Osteocyte (in vitro differentiated cells): ENCODE data around the gene N4BP3. TPM values are rescaled to one million over a fixed set of nuclear protein-coding genes. Genes with fewer than 3 reads are reported as not detected.

ENCODE experiments used
- DNase-seq: peaks from one replicate; pipeline ENCODE4 v3.0.0; 2021; ENCODE audit warnings: mixed read lengths; ENCODE audit not compliant: unreplicated experiment; ENCODE audit errors: extremely low spot score
- H3K27ac Mint-ChIP-seq: one replicate; pipeline ENCODE4 v1.8.0; 2021; ENCODE audit warnings: mild to moderate bottlenecking, mixed read lengths; ENCODE audit not compliant: unreplicated experiment
- H3K27me3 Mint-ChIP-seq: one replicate; pipeline ENCODE4 v1.8.0; 2021; ENCODE audit warnings: mixed read lengths; ENCODE audit not compliant: unreplicated experiment
- H3K36me3 Mint-ChIP-seq: one replicate; pipeline ENCODE4 v1.8.0; 2021; ENCODE audit warnings: mixed read lengths; ENCODE audit not compliant: unreplicated experiment
- H3K4me1 Mint-ChIP-seq: one replicate; pipeline ENCODE4 v1.8.0; 2021; ENCODE audit warnings: mixed read lengths; ENCODE audit not compliant: unreplicated experiment
- H3K4me3 Mint-ChIP-seq: one replicate; pipeline ENCODE4 v1.8.0; 2021; ENCODE audit warnings: mild to moderate bottlenecking, moderate library complexity, mixed read lengths; ENCODE audit not compliant: unreplicated experiment
- H3K9me3 Mint-ChIP-seq: one replicate; pipeline ENCODE4 v1.8.0; 2021; ENCODE audit warnings: mixed read lengths; ENCODE audit not compliant: unreplicated experiment
- CTCF ChIP-seq: fragments of 200-600 bp; sonication (generic); IDR thresholded peaks from 2 replicates; pipeline ENCODE4 v1.5.0; 2021; ENCODE audit warnings: antibody characterized with exemption, mild to moderate bottlenecking, moderate library complexity
- total RNA-seq: library from RNA; stranded (reverse); gene quantifications from 2 replicates; pipeline ENCODE4 v1.2.1, GENCODE V29; 2021

The N4BP3 gene
- total RNA-seq, 1 donor from 2014 or later: 0.64 TPM

GRCh38 chr5:178150977-178151734 lies 37.8 kb downstream of the N4BP3 start:
- H3K4me3 Mint-ChIP-seq: peak overlapping the region; percentile 44
- no peak for DNase-seq
- peaks cover 21% of the 10 kb centered on the region for H3K36me3 Mint-ChIP-seq
- H3K27me3 Mint-ChIP-seq: no peaks in the 10 kb centered on the region
- H3K4me1 Mint-ChIP-seq: peaks cover 18% of the 10 kb centered on the region
- TF ChIP-seq CTCF: no peak
- H3K9me3 Mint-ChIP-seq: no peaks in the 10 kb centered on the region
- peak overlapping the region; percentile 31 for H3K27ac Mint-ChIP-seq

- H3K36me3 Mint-ChIP-seq: peaks cover 13% of the 10 kb centered on the region
- no peaks in the 10 kb centered on the region for H3K27me3 Mint-ChIP-seq
- H3K9me3 Mint-ChIP-seq: no peaks in the 10 kb centered on the region
- DNase-seq: no peak
- TF ChIP-seq CTCF: no peak
- H3K27ac Mint-ChIP-seq: peak overlapping the region; percentile 90
- H3K4me3 Mint-ChIP-seq: peak overlapping the region; percentile 91
- peaks cover 18% of the 10 kb centered on the region for H3K4me1 Mint-ChIP-seq
Measured at GRCh38 chr5:178152491-178153444, 39.4 kb downstream of the N4BP3 start.

- peak within 1 kb of the TSS; percentile 91 for H3K4me3 Mint-ChIP-seq
- no peaks in the 10 kb centered on the region for H3K9me3 Mint-ChIP-seq
- peaks cover 18% of the 10 kb centered on the region for H3K4me1 Mint-ChIP-seq
Measured at GRCh38 chr5:178153530-178154340, 40.4 kb downstream of the N4BP3 start, which contains the start of gene NHP2. Gene NHP2 (minus strand): TSS chr5:178153885. CDS start chr5:178153817, 68 bp downstream.

GRCh38 chr5:178155065-178155464 lies 41.7 kb downstream of the N4BP3 start:
- DNase-seq: no peak
- no peak overlapping the region for H3K4me3 Mint-ChIP-seq
- H3K4me1 Mint-ChIP-seq: peaks cover 18% of the 10 kb centered on the region
- peaks cover 7% of the 10 kb centered on the region for H3K36me3 Mint-ChIP-seq
- TF ChIP-seq CTCF: no peak
- H3K27ac Mint-ChIP-seq: no peak overlapping the region
- H3K27me3 Mint-ChIP-seq: no peaks in the 10 kb centered on the region
- no peaks in the 10 kb centered on the region for H3K9me3 Mint-ChIP-seq

More at GRCh38 chr5:178153530-178154340, 40.4 kb downstream of the N4BP3 start, which contains the start of gene NHP2:
- H3K27ac Mint-ChIP-seq: peak within 1 kb of the TSS; percentile 90
- TF ChIP-seq CTCF: no peak
- H3K36me3 Mint-ChIP-seq: peaks cover 7% of the 10 kb centered on the region
- DNase-seq: peak; percentile 99
- no peaks in the 10 kb centered on the region for H3K27me3 Mint-ChIP-seq
